ENCODE data around the gene TNC.

TNC gene

GRCh38 chr9:114981063-114981462 is 136.9 kb downstream of the TNC start:
- no peak for DNase-seq (ENCODE audit: low read depth in 3 of 3, low spot score in 1 of 3)

GRCh38 chr9:114973216-114973615 is 144.7 kb downstream of the TNC start:
- no peak for DNase-seq (ENCODE audit: low read depth in 3 of 3, low spot score in 1 of 3)

DNA sequence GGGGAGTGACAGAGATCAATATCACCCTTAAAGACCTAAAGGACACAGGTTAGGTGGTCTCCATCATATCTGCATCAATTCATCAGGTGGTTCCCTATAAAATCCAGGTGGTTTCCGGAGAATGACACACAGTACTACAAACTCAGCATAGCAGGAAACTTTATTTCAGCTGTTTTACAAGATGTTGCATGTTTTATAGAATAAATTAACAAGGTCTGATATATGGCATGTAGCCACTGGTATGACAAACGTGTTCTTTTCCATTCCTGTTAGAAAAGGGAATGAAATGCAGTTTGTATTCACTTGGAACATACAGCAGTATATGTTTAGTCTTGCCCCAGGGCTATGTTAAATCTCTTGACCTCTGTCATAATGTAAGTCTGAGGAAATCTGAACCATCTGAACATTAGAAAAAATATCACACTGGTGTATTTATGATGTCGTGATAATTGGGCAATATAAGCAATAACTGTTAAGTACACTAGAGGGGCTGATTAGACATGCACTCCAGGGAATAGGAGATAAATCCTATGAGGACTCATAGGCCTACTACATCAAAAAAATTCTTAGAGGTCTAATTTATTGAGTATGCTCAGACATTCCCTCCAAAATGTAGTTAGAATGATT is 145.3 kb downstream of the TNC start:
- no peak for DNase-seq (ENCODE audit: low read depth in 3 of 3, low spot score in 1 of 3)

Measured in stimulated activated CD4-positive, alpha-beta T cell treated with anti-CD3 and anti-CD28 coated beads, TNF-alpha, amount 100 ng/mL, for 1 hour (primary cell).